ELR (cell line): ENCODE data around the gene KCNV2.

Source experiments
- DNase-seq: peaks from one replicate; pipeline ENCODE4 v3.0.0-alpha.2; 2015; ENCODE audit warnings: low read depth

The KCNV2 gene

DNA sequence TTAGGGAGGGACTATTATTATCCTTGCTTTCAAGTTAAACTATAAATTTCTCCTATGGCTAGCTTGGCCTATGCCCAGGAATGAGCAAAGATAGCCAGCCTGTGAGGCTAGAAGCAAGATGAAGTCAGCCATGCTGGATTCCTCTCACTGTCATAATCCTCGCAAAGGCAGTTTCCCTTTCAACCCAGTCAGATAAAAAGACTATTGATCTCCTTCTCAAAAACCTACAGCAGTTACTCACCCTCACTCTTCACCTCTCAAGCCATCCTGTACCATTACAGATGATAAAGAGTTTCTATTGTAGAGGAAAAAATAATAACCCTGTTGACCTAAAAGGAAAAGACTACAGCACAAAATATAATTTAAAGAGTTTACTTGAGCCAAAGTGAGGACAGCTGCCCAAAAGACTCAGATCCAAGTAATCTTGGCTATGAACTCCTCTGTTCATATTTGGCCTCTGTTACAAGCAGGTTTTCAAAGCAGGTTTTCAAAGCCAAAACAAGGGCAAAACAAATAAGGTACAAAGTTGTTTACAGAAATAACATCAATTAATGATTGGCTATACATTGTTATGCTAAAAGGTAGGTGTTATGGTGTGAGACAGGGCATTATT, 41.7 kb downstream of the KCNV2 start:
- no peak for DNase-seq

DNA sequence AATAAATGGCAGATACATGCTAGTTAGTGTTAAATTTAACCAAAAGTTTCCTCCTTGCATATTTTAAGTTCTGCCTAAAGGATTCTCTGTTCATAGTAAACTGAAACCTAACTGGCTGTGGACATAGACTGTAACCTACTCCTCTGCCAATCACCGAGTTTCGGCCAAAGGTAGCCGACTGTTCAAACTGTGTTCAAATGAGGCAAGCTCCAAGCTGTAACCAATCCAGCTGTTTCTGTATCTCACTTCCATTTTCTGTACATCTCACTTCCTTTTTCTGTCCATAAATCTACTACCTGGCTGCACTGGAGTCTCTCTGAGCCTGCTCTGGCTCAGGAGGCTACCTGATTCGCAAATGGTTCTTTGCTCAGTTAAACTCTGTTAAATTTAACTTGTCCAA, 44.1 kb downstream of the KCNV2 start:
- no peak for DNase-seq

DNA sequence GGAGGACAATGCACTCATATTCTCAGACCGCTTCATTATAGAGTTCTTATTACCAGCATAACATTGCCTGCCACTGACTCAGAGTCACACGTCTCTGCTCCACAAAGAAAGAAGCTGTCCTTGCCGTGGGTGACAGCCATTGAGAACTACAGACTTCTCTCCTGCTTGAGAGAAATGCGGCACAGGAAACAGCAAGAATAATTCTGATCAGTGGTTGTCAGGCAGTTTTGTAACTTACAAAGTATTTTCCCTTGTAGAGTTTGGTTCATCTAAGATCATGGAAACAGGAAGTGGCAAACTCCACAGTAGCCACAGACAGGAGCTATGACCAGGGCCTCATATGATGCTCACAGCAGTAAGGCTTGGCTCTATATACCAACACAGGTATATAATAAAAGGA, 47.0 kb downstream of the KCNV2 start:
- DNase-seq, result no peak

DNA sequence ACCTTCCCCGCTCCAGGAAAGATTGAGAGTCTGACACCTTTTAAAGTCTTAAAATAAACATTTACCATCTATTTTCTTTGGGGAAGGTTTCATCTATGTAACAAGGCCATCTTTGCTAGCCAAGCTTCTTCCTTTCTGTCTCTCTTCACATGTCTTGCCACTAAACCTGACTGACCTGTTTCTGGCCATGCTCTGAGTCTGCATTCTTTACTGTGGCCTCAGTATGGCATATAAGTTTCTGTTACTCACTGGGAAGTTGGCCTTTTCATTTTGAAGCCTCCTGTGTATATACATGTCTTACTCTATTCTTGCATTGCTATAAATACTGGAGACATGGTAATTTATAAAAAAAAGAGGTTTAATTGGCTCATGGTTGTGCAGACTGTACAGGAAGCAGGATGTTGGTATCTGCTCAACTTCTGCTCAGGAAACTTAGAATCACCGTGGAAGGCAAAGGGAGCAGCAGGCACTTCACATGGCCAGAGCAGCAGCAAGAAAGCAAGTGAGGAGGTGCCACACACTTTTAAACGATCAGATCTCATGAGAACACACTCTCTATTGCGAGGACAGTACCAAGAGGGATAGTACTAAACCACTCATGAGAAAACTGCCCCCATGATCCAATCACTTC, 48.1 kb downstream of the KCNV2 start:
- DNase-seq, result no peak

DNA sequence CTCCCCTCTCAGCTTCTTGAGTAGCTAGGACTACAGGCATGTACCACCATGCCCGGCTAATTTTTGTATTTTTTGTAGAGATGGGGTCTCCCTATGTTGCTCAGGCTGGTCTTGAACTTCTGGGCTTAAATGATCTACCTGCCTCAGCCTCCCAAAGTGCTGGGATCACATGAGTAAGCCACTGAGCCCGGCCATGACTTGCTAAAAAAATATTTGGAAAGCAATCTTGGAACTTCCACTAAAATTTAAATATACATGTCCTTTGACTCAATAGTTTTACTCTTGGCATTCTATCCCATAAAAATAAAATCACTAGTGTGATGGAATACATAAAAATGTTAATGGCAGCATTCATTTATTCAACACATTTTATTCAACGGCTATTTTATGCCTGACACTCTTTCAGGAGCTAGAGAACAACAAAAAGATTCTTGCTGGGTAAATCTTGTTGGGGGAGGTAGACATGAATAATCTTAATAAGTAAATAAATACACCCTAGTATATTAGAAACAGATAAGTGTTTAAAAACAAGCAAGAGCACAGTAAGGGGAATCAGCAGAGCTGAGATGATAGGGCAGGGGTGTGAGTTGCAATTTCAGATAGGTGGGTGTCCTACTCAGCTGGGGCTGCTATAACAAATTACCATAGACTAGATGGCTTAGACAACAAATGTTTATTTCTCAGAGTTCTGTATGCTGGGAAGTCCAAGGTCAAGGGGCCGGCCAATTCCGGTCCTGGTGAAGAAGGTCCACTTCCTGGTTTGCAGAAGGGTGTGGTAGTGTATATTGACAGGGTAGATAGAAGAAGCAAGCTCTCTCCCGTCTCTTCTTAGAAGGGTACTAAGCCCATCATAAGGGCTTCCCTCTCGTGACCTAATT, 50.7 kb downstream of the KCNV2 start:
- DNase-seq, result no peak

DNA sequence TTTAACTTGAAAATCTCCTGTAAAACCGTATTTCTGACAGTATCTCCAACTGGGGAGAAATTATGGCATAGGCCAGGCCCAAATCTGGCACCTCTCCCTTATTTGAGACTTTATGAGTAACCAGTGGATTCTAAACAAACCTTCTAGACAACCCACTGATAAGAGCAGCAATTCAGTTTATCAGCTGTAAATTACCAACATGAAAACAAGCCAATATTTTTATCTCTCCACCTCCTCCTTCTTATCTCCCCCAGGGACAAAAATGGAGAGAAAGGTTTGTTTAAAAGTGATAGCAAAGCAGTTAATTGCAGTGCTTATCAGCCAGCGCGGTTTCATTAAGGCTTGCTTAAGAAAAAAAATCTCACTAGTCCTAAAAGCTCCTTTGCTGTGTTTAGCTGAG, 53.8 kb downstream of the KCNV2 start:
- no peak for DNase-seq

DNA sequence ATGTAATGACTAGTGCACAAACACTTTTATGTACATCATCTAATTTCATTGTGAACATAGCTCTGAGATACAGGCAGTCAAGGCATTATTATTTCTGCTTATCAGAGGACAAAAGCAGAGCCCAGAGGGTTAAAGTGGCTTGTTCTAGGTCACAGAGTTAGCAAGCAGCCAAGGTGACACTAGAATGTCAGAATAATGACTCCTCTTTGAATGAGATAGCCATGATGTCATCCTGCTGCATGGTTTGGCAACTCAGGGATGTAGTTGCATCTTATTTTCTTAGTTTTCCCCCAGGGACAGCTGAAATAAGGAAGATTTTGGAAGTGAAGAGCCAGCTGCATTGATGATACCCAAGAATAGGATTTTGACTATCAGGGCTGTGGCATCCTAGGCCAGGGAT, 54.4 kb downstream of the KCNV2 start:
- no peak for DNase-seq

DNA sequence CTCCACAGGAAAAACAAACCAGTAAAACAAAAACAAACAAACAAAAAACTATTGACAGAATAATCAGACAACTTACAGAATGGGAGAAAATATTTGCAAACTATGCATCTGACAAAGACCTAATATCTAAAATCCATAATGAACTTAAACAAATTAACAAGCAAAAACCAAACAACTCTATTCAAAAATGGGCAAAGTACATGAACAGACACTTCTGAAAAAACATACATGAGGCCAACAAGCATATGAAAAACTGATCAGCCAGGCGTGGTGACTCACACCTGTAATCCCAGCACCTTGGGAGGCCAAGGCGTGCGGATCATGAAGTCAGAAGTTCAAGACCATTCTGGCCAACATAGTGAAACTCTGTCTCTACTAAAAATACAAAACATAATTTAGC, 60.1 kb downstream of the KCNV2 start:
- no peak for DNase-seq

DNA sequence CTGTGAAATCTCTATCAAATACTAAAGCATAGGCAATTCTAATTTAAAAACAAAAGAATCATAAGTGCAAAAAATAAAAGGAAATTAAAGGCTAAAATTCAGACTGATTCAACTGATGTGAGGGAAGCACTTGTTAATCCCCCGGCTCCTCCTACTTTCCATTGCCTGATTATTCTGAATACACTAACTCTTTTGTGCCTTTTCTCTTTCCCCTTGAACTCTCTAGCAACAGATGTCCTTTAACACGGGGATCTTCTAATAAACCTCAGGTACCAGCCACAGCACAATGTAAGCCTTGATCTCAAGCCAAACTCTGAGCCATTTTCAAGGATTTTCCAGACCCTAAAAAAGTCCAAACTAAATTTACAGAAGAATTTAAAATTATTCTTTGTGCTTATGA, 61.5 kb downstream of the KCNV2 start:
- DNase-seq, result no peak
